ENCODE data around the gene SLC22A12. TPM values are rescaled to one million over a fixed set of nuclear protein-coding genes. Genes with fewer than 3 reads are reported as not detected.

SLC22A12 gene
- total RNA-seq, 2 experiments from 2014 or later, result not detected

GRCh38 chr11:64619196-64619595, 28.2 kb downstream of the SLC22A12 start:
- POLR2A ChIA-PET, result no interaction called here

DNA sequence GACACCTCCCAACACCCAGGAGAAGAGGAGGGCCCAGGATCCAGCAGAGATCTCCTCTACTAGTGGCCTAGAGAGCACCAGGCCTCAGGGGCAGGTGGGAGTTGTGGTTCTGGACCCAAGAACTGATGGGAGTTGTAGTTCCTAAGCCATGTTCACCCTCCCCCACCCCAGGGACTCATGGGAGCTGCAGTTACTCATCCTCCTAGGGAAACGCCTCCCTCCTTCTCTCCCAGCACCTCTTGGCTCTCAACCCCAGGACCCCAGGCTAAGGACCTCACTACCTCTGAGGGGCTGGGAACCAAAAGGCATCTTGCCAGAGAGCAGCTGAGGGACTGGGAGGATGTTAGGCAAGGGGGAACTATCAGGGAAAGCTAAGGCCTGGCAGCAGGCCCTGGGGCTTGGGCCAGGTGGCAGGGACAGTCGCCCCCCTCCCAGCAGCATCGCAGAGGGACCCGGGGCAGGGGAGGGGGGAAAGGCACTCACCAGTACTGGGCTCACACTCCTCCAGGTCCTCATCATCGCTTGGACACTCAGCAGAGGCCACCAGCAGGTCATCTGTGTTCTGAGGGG, 28.9 kb downstream of the SLC22A12 start:
- ChIA-PET CTCF (no interaction called here), POLR2A (no interaction called here)

More at GRCh38 chr11:64619196-64619595, 28.2 kb downstream of the SLC22A12 start:
- CTCF ChIA-PET, result no interaction called here

- POLR2A ChIA-PET, result no interaction called here
- CTCF ChIA-PET, result no interaction called here
Observed at GRCh38 chr11:64620381-64620971, 29.5 kb downstream of the SLC22A12 start.

DNA sequence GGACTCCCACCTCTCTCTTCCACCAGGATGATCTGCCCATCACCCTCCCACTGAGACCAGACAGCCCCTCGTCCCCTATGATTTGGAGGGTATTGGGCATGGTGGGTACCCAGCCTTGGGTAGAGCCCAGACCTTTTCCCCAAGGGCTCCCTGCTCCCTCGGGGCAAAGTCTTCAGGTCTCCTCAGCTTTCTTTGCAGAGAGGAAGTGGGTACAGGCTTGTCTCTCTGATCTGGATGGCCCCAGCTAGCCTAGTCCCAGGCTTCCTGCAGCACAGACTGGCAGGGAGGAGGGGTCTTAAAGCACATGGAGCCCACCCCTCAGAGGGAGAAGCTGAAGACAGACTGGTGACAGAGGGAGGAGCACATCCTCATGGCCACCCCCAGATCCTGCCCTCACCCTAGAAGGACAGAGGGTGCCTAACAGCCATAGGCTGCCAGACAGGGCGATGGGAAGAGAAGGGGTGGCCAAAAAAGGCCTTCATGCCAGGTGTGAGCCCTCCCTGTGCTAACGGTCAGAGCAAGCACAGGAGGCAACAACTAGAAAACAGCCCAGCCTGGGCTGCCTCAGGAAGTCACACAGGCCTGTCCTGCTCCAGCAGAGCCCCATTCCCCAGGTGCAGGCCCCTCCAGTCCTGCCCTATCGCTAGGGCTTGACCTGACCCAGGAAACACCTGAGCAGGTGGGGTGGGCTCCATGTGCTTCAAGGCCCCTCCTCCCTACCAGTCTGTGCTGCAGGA, 30.4 kb downstream of the SLC22A12 start:
- POLR2A ChIA-PET, result no interaction called here

GRCh38 chr11:64622681-64623080, 31.7 kb downstream of the SLC22A12 start:
- ChIA-PET POLR2A (no interaction called here), CTCF (no interaction called here)

More for the DNA sequence above, 30.4 kb downstream of the SLC22A12 start:
- CTCF ChIA-PET, result no interaction called here

DNA sequence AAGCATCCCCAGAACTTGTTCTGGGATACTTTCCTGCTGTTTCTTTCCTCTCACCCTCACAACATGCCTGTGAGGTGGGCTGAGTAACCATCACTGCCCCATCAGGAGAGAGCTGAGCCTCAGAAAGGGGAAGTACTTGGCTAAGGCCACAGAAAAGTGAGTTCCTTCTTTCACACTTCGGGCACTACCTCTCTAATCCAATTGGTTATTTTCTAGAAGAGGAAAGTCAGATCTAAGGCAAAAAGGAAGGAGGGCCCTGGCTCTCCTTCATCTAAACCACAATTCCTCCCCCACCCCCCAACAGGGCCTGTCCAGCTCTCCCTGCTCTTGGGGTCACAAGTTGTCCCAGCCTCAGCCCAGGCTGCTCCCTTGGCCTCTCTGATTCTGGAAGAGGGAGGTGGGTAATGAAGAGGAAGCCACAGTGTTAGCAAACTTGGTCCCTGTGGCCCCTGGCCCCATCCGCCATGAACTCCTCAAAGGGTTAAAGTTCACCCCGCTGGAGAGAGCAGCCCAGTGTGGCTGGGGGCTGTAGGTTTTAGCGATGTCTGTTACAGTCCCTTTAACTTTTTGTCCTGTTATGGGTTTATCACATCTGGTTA, 34.0 kb downstream of the SLC22A12 start:
- ChIA-PET POLR2A (no interaction called here), CTCF (no interaction called here)

DNA sequence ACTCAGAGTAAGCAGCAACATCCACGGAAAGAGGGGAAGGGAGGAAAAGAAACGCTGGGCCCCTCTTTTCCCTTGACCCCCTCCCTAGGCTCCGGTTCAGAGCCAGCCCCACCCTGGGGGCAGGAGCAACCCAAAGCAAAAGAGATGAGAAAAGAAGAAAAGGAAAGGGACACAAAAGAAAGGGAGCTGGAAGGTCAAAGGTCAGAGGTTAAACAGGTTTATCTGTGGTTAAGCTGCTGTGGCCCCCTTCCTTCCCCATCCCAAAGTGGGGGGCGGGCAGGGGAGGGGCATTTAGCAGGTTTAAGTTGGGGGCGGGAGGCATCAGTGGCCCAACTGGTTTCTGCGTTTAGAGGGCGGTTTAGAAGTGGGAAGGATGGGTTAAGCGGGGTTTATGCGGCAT, 35.6 kb downstream of the SLC22A12 start:
- ChIA-PET POLR2A (no interaction called here), CTCF (no interaction called here)

- ChIA-PET CTCF (interaction anchor here (0.7 kb wide), 1 partner anchor 267 kb away, joined by 4 read pairs; no protein-coding TSS in a partner anchor), POLR2A (no interaction called here)
Observed at GRCh38 chr11:64627371-64627770, 36.4 kb downstream of the SLC22A12 start.

GRCh38 chr11:64628596-64628995, 37.6 kb downstream of the SLC22A12 start:
- CTCF ChIA-PET, result no interaction called here
- POLR2A ChIA-PET, result no interaction called here

DNA sequence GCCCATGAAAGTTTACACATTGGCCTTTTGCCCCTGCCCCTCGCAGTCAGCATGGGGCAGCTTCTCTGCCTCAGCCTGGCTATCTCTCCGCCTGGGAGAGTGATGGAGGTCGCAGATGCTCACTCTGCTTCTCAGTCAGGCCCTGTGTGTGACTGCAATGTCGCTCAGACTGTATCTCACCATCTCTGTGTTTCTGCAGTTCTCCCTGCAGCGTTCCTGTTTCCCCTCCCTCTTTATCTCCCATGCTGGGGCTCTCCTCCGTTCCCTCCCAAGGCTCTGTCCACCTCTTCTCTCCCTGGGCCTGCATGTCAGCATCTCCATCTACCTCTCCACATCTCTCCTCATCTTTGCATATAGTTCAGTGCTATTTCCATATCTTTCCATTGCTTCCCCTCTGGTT, 38.1 kb downstream of the SLC22A12 start:
- CTCF ChIA-PET, result no interaction called here
- POLR2A ChIA-PET, result no interaction called here

- ChIA-PET POLR2A (no interaction called here), CTCF (no interaction called here)
Observed at GRCh38 chr11:64629796-64630562, 39.0 kb downstream of the SLC22A12 start.

DNA sequence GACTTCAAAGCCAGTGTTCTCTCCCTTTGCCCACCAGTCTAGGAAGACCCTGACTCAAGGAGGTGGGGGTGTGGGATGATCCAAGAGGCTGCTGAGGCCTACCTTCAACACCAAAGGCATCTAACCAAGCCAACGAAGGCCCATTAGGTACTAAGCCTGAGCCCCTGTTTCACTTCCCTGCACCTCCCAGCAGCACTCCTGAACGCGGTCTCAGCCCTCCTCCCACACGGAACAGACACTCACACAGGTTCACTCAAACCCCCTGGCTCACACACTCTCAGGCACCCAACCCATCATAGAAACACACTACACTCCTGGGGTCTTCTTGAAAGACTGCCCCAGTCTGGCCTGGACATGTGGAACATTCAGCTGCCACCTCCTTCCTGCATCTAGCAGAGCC, 40.7 kb downstream of the SLC22A12 start:
- CTCF ChIA-PET, result no interaction called here
- POLR2A ChIA-PET, result no interaction called here

DNA sequence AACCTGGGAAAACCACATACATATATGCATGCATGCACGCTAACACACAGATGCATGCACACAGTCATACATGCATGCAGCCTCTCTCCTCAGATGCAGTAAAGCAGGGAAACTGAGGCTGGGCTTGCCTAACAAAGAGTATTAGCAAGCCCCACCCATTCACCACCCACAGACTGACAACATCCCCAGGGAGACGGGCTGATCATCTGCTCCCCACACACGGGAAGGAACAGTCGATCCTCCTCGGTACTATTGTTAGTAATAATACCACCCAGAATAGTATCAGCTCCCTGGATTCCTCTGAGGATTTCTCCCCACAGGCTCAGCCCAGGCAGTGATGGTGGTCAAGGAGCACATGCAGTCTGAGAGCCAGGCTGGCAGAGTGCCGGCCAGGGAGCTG, 41.2 kb downstream of the SLC22A12 start:
- ChIA-PET CTCF (no interaction called here), POLR2A (no interaction called here)

GRCh38 chr11:64632654-64633053, 41.6 kb downstream of the SLC22A12 start:
- ChIA-PET CTCF (no interaction called here), POLR2A (no interaction called here)

DNA sequence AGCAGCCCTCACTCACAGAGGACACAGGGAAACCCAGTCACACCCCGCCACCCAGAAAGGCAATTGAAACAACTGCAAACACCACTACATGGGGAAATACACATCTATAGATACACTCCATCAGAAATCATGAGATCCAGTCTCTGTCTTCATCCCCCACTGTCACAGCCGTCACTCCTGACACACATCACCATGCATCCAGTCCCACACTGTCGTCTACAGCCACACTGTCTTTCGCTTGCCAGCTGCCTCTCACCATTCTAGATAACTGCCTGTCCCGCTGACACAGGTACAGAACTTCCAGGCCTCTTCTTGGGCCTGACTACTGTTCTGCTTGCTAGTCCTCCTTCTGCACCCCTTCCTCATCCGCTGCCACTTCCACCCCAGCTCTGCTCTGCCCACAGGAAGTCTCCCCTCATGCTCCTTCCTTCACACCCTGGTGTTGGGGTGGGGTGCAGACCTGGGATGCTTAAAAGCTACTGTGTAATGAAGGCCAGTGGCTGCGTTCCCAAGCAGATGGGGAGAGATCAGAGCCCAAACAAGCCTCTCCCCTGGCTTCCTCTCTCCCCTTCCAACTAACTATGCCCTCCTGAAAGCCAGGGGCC, 42.6 kb downstream of the SLC22A12 start:
- ChIA-PET CTCF (no interaction called here), POLR2A (no interaction called here)

DNA sequence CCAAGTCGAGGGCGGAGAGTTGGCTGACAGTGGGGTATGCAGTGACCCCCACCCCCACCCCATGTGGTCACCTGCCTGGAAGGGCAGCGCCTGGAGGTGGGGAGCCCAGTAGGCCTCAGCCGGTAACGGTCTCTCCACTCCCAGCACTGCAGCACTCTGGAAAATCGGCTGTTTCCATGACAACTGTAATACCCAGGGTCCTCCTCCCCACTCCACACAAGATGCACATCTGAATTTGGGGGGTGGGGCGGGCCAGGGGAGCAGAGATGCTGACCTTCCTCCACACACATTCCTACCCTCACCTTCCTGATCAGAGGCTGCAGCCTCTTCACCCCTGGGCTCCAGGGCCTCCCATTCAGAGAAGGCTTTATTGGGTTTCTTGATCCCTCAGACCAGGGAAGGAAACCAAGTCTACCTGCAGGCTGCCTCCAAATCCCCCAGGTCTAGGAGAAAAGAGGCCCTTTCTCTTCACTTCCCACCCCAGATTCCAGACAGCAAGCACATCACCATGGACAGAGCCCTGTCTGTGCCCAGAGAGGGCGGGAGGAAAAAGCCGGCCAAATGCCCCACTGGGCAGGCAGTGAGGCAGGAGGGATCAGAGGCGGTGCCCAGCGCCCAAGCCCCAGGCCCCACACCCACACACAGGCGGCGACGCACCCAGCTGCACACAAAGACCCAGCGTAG, 46.5 kb downstream of the SLC22A12 start:
- POLR2A ChIA-PET, result no interaction called here

DNA sequence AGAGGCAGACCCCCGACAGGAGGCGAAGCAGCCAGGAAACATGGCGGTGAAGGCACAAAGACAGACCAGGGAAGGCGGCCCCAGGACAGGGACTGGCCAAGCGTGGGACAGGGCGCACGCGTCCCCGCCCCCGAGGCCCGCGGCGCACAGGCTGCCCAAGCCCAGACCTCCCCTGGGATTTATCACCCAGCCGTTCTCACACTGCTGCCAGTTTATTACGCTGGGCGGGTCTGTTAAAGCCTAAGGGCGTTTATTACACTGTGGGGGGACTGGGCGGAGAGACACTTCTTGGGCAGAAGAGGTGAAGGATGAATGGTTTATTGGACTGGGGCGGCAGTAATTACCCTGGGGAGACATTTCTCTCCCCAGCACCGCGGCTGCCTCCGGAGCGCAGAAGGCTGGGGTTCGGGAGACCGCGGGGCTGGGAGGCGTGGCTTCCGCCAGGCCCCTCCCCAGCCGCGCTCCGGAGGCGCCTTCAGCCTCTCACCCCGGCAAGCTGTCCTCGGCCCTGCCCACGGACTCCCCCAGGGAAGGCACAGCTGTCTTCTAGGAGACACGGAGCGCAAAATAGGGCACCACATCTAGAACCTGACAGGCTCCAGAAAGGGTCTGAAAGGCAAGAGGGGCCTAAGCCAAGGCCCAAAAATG, 47.1 kb downstream of the SLC22A12 start:
- ChIA-PET POLR2A (no interaction called here), CTCF (no interaction called here)

More for the DNA sequence above, 46.5 kb downstream of the SLC22A12 start:
- CTCF ChIA-PET, result no interaction called here

DNA sequence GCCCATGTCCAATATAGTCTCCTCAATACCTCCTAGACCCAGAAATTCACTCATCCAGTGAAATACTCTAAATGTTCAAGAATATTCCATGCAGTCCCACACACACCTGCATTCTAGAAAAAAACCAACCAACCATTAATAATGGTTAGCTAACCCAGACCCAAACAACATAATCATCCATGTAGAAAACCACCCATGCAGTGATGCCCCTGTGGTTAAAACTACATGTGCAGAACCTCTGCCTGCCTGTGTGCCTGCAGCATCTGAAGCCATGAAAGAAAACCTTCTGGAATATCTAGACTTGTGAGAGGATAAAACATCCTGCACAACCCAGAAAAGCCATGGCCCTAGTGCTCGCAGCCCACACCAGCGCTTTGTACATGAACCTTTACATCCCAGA, 47.8 kb downstream of the SLC22A12 start:
- ChIA-PET CTCF (no interaction called here), POLR2A (no interaction called here)

- ChIA-PET POLR2A (no interaction called here), CTCF (no interaction called here)
Observed at GRCh38 chr11:64639885-64640284, 48.9 kb downstream of the SLC22A12 start.

All from activated CD8-positive, alpha-beta memory T cell treated with anti-CD3 and anti-CD28 coated beads for 36 hours (primary cell).